Activated naive CD8-positive, alpha-beta T cell treated with anti-CD3 and anti-CD28 coated beads for 36 hours (primary cell): ENCODE measurements around the gene LYPD6B. TPM values are rescaled to one million over a fixed set of nuclear protein-coding genes. Genes with fewer than 3 reads are reported as not detected.
A peak's percentile ranks its signal among the peaks of the same experiment; 100 is the strongest.

Experiments used
- DNase-seq: peaks from one replicate; pipeline ENCODE4 v3.0.0; 2021
- H3K27ac Mint-ChIP-seq: one replicate; pipeline ENCODE4 v1.8.0; 2022; ENCODE audit warnings: mild to moderate bottlenecking, moderate library complexity, mixed read lengths
- H3K27me3 Mint-ChIP-seq: one replicate; pipeline ENCODE4 v1.8.0; 2022; ENCODE audit warnings: mild to moderate bottlenecking, mixed read lengths
- H3K36me3 Mint-ChIP-seq: one replicate; pipeline ENCODE4 v1.8.0; 2021; ENCODE audit warnings: mild to moderate bottlenecking, mixed read lengths
- H3K4me1 Mint-ChIP-seq: one replicate; pipeline ENCODE4 v1.8.0; 2021; ENCODE audit warnings: mixed read lengths
- H3K4me3 Mint-ChIP-seq: one replicate; pipeline ENCODE4 v1.8.0; 2022; ENCODE audit warnings: mild to moderate bottlenecking, moderate library complexity, mixed read lengths
- H3K9me3 Mint-ChIP-seq: one replicate; pipeline ENCODE4 v1.8.0; 2022; ENCODE audit warnings: mixed read lengths
- total RNA-seq, 2 experiments: library from RNA; stranded (reverse); gene quantifications; one replicate each; pipeline ENCODE4 v1.2.3, GENCODE V29; 2021

LYPD6B gene
- total RNA-seq, 2 experiments from 2014 or later, result not detected

DNA sequence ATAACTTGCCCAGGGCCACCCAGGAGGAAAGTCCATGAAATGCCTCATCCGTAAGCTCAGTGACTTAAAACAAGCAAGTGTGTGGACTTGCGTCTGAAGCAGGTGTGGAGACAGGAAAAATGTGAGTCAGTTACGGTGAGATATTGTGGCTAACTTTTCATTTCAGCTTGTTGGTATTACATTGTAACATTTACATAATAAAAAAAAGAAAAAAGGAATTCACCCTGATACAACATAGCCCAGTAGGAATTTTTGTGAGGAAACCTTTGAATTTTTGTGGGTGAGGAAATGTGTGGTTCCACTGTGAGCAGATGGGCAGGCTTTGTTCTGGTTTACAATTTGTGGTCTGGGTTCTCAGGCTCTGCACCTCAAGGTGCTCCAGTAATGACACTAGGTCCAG is 33.7 kb upstream of the LYPD6B start:
- Mint-ChIP-seq H3K9me3 (no peaks in the 10 kb centered on the region), H3K27ac (no peak overlapping the region), H3K27me3 (no peaks in the 10 kb centered on the region), H3K36me3 (peaks cover 21% of the 10 kb centered on the region), H3K4me1 (peaks cover 20% of the 10 kb centered on the region), H3K4me3 (no peak overlapping the region)
- DNase-seq, result no peak

DNA sequence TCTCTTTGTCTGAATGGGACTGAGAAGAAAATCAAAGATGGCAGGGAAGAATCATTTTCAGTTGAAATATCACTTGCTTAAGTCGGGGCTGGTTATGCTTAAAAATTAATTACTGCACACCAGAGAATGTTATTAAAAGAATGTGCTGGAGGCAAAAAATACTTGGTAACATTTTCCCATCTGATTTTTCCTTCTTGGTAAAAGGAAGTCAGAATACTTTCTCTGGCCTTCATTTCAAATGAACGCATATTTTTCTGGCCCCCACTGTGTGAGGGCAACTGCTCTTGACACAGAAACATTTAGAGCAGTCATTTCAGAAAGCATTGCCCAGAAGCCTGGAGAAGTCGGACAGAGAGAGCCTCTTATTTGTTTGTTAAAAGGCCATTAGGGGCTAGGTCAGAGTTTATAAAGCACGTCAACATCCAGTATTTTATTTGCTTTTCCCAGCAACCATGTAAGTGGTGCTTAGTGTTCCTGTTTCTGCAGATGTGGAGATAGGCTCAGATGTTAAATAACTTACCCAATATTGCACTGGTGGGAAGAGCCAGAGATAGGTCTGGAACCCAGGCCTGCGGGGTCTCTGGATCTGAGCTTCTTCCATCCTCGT is 32.9 kb upstream of the LYPD6B start:
- no peaks in the 10 kb centered on the region for H3K9me3 Mint-ChIP-seq
- no peak for DNase-seq
- H3K27me3 Mint-ChIP-seq, result no peaks in the 10 kb centered on the region
- no peak overlapping the region for H3K4me3 Mint-ChIP-seq
- peaks cover 21% of the 10 kb centered on the region for H3K36me3 Mint-ChIP-seq
- H3K27ac Mint-ChIP-seq, result no peak overlapping the region
- peaks cover 12% of the 10 kb centered on the region for H3K4me1 Mint-ChIP-seq

- peaks cover 7% of the 10 kb centered on the region for H3K4me1 Mint-ChIP-seq
- no peak for DNase-seq
- peaks cover 15% of the 10 kb centered on the region for H3K36me3 Mint-ChIP-seq
- H3K4me3 Mint-ChIP-seq, result no peak overlapping the region
- no peak overlapping the region for H3K27ac Mint-ChIP-seq
- H3K27me3 Mint-ChIP-seq, result no peaks in the 10 kb centered on the region
- no peaks in the 10 kb centered on the region for H3K9me3 Mint-ChIP-seq
Observed at GRCh38 chr2:149006883-149007543, 31.5 kb upstream of the LYPD6B start.

DNA sequence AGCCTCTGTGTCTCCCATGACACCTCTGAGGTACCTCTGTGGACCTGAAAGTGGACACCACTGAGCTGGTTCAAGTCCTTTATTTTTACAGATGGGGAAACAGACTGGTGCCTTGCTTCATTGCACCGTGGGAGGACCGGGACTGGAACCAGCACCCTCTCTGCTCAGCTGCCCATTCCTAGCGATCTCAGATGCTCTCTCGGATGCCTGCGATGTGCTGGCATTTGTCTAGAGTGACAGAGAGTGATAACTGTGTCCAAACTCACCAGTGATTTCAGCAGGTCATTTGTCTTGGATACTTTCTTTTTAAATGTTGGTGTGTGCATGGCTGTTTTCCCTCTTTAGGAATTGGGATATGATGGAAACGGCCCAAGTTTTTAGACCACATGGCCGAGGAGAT is 30.1 kb upstream of the LYPD6B start:
- no peak for DNase-seq
- Mint-ChIP-seq H3K4me3 (no peak overlapping the region), H3K36me3 (peaks cover 5% of the 10 kb centered on the region), H3K27ac (no peak overlapping the region), H3K9me3 (no peaks in the 10 kb centered on the region), H3K27me3 (no peaks in the 10 kb centered on the region), H3K4me1 (peaks cover 7% of the 10 kb centered on the region)

DNA sequence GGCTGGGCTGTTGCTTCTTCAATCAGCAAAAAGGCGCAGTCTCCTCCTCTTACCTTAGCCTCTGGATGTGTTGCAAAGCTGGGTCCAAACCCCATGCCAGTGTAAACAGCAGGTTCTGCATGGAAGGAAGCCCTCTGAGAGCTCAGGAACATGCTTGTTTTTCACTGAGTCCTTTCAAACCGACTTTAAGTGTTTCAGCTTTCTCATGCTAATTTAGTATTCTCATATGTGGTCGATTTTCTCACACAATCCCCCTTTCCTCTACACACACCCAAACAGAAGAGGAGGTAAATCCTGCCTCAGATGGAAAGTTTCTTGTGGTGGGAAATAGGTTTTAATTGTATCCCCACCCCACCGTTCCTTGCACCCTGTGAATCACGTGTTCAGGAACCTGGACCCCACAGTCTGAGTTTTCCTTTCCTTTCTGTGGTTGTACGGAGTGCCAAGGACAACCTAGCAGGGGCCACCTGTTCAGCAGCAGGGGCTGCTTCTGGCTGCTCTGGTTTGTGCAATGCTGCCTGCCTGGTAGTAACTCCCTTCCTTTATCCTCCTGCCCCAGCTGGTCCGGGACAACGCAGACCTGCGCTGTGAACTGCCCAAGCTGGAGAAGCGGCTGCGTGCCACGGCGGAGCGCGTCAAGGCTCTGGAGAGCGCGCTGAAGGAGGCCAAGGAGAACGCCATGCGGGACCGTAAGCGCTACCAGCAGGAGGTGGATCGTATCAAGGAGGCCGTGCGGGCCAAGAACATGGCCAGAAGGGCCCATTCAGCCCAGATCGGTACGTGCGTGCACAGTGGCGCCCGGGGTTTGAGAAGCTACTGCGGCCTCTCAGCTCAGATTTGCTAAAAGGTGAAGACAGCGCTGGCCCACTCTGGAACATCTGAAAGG is 28.7 kb upstream of the LYPD6B start:
- Mint-ChIP-seq H3K27me3 (no peaks in the 10 kb centered on the region), H3K4me1 (peaks cover 7% of the 10 kb centered on the region), H3K36me3 (peaks cover 2% of the 10 kb centered on the region), H3K9me3 (no peaks in the 10 kb centered on the region), H3K4me3 (no peak overlapping the region), H3K27ac (no peak overlapping the region)
- DNase-seq, result no peak

DNA sequence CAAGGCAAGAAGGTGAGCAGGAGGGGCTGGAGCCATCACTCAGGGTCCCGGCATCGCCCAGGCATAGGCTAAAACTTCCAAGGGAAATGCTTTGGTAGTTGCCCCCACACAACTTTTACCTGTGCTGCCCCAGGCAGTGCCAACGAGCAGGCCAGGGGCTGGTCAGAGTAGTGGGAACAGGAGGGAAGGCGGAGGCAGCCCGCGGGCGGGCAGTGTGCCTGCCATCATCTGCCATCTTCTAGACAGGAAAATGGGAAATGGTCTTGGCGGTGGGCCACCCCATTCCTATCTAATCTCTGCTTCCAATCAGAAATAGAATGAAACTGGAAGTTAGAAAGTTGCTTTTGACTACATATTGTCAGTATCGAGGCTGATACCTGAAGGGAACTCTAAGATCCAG is 26.0 kb upstream of the LYPD6B start:
- Mint-ChIP-seq H3K4me1 (peaks cover 6% of the 10 kb centered on the region), H3K27ac (no peak overlapping the region)
- DNase-seq, result no peak

DNA sequence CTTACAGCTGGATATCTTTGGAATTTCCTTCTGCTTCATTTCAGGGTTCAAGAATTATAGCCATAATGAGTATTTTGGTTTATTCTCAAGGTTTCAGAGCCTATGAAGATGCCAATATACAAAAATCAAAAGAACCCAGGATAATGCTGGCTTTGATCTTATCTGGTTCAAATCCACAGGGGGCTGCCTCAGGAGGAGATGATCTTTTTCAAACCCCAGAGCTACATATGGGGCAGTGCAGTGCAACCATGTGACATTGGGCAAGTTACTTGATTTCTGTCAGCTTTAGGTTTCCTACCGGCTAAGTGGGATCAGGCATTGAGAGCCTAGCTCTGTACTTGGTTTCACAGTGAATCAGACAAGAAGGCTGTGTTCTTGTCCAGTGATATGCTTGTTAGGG is 23.0 kb upstream of the LYPD6B start:
- DNase-seq, result no peak
- peaks cover 1% of the 10 kb centered on the region for H3K4me1 Mint-ChIP-seq
- H3K9me3 Mint-ChIP-seq, result no peaks in the 10 kb centered on the region
- H3K4me3 Mint-ChIP-seq, result no peak overlapping the region
- no peak overlapping the region for H3K27ac Mint-ChIP-seq
- H3K27me3 Mint-ChIP-seq, result no peaks in the 10 kb centered on the region
- H3K36me3 Mint-ChIP-seq, result no peaks in the 10 kb centered on the region

More for the DNA sequence above, 26.0 kb upstream of the LYPD6B start:
- Mint-ChIP-seq H3K4me3 (no peak overlapping the region), H3K9me3 (no peaks in the 10 kb centered on the region), H3K27me3 (no peaks in the 10 kb centered on the region), H3K36me3 (peaks cover 2% of the 10 kb centered on the region)

GRCh38 chr2:149015926-149016563 is 22.5 kb upstream of the LYPD6B start:
- H3K9me3 Mint-ChIP-seq, result no peaks in the 10 kb centered on the region
- no peaks in the 10 kb centered on the region for H3K36me3 Mint-ChIP-seq
- no peak overlapping the region for H3K4me3 Mint-ChIP-seq
- no peak for DNase-seq
- H3K4me1 Mint-ChIP-seq, result peaks cover 1% of the 10 kb centered on the region
- H3K27ac Mint-ChIP-seq, result no peak overlapping the region
- H3K27me3 Mint-ChIP-seq, result no peaks in the 10 kb centered on the region

DNA sequence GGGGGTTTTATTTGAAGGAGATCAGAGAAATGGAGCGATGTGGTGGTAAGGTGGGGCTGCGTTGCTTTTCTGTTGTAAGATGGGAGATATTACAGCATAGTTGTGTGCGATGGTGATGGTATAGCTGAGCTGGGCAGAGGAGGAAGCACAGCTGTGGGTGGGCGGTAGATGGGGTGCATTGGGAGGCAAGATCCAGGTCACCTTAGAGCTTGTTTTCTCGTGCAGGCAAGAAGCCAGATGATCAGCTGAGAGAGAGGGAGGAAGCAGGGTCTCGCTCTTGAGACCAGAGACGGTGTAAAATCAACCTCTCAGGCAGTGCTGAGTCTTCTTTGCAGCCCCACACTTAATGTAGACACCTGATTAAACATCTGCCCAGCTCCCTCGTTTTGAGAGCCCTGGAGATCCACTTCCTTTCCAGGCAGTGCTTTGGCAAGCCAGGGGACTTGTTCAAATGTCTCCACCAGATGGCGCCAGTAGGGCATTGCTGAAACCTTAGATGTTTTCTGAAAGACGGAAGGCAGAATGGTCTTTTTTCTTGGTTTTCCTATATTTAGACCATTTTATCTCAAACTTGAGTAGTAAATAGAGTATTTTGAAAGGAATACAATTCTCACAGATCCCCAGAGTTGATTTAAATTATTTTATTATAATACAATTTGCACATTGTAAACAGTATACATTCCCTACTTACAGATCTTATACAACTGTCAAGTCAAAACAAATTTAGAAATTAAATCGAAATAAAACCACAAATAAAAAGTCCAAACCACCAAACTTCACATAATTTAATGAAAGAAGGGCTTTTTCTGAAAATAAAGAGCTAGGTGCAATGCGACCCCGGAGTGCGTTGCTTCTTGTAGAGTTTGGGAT is 21.1 kb upstream of the LYPD6B start:
- H3K4me3 Mint-ChIP-seq, result no peak overlapping the region
- no peak overlapping the region for H3K27ac Mint-ChIP-seq
- peak; percentile 56 for DNase-seq
- H3K36me3 Mint-ChIP-seq, result no peaks in the 10 kb centered on the region
- H3K4me1 Mint-ChIP-seq, result peaks cover 1% of the 10 kb centered on the region
- H3K27me3 Mint-ChIP-seq, result no peaks in the 10 kb centered on the region
- no peaks in the 10 kb centered on the region for H3K9me3 Mint-ChIP-seq

DNA sequence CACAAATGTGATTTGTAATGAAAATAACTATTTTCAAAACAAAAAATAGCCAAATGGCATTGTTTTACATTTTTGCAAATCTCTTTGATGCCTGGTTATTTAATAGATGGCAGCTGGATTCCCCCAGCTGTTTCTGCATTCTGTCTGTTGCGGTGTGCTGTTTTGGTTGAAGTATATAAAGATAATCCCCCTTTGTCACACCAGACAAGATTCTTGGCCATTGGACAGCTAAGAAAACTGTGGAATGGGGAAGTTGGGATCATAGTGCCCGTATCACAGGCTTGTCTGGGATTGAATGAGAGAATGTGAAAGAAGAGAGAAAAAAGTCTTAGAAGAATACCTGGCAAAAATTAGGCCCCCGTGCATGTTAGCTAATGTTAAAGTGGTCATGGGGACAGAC is 19.5 kb upstream of the LYPD6B start:
- no peak for DNase-seq
- Mint-ChIP-seq H3K4me1 (peaks cover 1% of the 10 kb centered on the region), H3K27me3 (no peaks in the 10 kb centered on the region), H3K36me3 (no peaks in the 10 kb centered on the region), H3K27ac (no peak overlapping the region), H3K9me3 (no peaks in the 10 kb centered on the region), H3K4me3 (no peak overlapping the region)

GRCh38 chr2:149019768-149020167 is 18.7 kb upstream of the LYPD6B start:
- no peaks in the 10 kb centered on the region for H3K27me3 Mint-ChIP-seq
- no peak for DNase-seq
- H3K27ac Mint-ChIP-seq, result no peak overlapping the region
- no peak overlapping the region for H3K4me3 Mint-ChIP-seq
- H3K36me3 Mint-ChIP-seq, result no peaks in the 10 kb centered on the region
- no peaks in the 10 kb centered on the region for H3K9me3 Mint-ChIP-seq
- peaks cover 1% of the 10 kb centered on the region for H3K4me1 Mint-ChIP-seq

DNA sequence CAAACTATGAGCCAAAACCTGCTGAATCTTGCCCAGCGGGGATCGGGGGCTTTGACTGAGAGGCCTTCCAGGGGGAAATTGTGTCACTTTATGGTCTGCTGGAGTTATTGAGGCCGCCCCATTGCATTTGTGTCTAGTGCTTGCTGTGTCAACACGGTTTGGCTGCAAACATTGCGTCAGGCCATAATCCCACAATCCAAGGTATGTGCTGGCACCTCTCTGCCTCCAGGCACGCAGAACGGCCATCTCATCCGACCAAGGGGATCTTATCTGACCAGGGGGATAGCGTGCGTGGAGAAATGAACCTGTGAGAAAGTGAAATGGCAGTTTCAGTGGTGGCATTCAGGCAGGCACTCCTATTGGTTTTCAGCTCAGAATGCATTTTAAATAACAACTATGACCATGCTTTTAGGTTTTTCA is 18.1 kb upstream of the LYPD6B start:
- no peak overlapping the region for H3K27ac Mint-ChIP-seq

GRCh38 chr2:149021271-149021719 is 17.2 kb upstream of the LYPD6B start:
- no peak overlapping the region for H3K4me3 Mint-ChIP-seq
- no peaks in the 10 kb centered on the region for H3K9me3 Mint-ChIP-seq
- no peak for DNase-seq
- H3K27ac Mint-ChIP-seq, result no peak overlapping the region
- H3K36me3 Mint-ChIP-seq, result no peaks in the 10 kb centered on the region
- no peaks in the 10 kb centered on the region for H3K27me3 Mint-ChIP-seq
- H3K4me1 Mint-ChIP-seq, result peaks cover 1% of the 10 kb centered on the region

More for the DNA sequence above, 18.1 kb upstream of the LYPD6B start:
- no peaks in the 10 kb centered on the region for H3K9me3 Mint-ChIP-seq
- H3K27me3 Mint-ChIP-seq, result no peaks in the 10 kb centered on the region
- H3K4me3 Mint-ChIP-seq, result no peak overlapping the region
- no peaks in the 10 kb centered on the region for H3K36me3 Mint-ChIP-seq
- peaks cover 1% of the 10 kb centered on the region for H3K4me1 Mint-ChIP-seq
- DNase-seq, result no peak

DNA sequence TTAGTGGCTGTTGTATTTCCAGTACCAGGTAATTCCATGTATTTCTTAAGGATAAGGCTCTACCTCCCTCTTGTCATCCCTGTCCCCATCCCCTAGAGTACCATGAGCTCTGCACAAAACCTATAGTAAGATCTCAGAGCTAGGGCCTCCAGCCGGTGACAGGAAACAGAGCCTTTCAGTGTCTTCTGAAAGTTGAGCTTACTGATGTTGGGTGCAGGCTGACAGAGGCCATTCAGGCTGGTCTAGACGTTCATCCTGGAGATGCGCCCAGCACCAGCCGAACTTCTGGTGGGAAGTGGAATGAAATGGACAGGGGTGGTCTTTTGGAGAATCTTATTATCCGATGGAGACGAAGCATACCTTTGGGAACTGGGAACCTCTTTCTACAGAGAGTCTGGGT is 16.7 kb upstream of the LYPD6B start:
- Mint-ChIP-seq H3K9me3 (no peaks in the 10 kb centered on the region), H3K4me1 (peaks cover 1% of the 10 kb centered on the region), H3K27me3 (no peaks in the 10 kb centered on the region), H3K36me3 (no peaks in the 10 kb centered on the region), H3K27ac (no peak overlapping the region), H3K4me3 (no peak overlapping the region)
- no peak for DNase-seq
